Activated gamma-delta T cell treated with Interleukin-2 at 50 U/mL for 16 hours (primary cell): ENCODE results near the gene OTOF.

Experiments
- DNase-seq: peaks from one replicate; pipeline ENCODE4 v3.0.0-alpha.2; 2020

The OTOF gene

DNA sequence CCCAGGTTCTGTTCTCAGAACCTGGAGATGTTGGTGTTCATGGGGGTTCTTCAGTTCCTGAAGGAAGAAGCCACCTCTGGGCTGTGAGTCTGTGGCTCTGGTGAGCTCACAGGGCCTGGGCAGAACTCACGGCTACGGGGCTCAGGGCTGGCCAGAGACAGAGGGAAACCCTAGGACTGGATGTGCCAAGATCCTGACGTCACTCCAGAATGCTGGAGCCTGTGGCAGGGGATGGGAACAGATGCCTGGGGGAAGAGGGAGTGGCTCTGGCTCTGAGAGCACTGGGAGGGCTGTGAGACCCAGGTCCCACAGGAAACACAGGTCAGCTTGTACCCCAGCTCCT lies at the start of gene OTOF:
OTOF (minus strand) TSS at position 214 of the 343 bp plus-strand sequence.
- no peak for DNase-seq

DNA sequence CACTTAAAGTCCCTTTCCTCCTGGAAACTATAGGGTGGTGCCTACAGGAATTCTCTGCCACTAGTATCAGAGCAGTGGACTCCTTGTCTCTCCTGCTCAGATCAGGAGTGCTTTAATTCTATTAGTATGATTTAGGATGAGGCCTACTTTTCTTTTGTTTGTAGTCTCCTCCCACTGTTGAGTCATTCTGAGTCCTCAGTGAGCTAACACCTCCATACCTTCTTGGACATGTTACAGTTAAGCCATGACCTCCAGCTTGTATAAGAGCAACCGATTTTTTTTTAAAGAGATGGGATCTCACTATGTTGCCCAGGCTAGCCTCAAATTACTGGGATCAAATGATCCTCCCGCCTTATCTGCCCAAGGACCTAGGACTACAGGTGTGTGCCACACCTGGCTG lies 48.7 kb upstream of the OTOF start:
- no peak for DNase-seq

DNA sequence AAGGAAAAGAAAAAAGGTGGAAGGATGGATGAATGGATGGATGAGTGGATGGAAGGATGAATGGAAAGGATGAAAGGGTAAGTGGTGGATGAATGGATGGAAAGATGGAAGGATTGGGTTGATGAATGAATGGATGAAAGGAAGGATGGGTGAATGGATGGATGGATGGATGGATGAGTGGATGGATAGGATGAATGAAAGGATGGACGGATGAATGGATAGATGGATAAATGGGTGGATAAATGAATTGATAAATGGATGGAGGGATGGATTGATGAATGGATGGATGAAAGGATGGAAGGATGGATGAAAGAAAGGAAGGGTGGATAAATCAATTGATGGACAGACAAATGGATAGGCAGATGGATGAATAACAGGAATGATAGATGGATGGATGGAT lies 48.2 kb upstream of the OTOF start:
- DNase-seq: no peak

DNA sequence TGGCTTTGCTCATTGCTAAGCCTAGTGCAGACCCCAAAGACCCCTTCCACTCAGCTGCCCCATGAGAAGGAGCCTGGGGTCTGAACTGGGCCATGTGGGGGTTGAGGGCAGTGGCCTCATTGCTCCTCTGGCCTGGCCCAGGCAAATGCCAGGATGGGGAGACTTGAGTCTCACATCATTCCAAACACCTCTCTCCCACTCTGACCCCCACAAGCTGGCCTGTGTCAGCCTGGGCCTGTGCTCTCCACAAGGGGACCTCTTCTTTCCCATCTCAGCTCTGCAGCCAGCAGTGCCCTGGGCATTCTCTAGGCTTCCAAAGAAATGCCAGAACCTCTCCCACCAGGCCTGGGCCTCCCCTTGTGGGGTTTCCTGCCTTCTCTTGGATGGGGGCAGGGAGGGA lies 45.8 kb upstream of the OTOF start:
- no peak for DNase-seq

DNA sequence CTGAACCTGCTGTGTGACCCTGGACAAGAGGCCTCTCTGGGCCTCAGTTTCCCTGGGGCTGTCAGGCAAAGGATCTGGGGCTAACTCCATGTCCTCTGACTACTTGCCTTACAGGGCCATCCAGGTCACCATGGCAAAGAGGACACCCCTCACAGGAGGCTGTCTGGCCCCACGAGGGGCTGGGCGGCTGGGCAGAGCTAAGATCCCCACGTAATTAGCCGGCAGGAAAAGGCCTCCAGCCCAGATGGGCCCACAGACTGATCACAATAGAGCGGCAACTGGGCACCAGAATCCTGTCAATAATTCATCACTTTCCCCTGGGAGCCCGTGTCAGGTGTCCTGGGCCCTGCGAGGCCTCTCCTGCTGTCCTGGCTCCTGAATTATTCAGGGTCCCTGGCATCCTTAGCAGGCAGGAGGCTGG lies 44.8 kb upstream of the OTOF start:
- no peak for DNase-seq

DNA sequence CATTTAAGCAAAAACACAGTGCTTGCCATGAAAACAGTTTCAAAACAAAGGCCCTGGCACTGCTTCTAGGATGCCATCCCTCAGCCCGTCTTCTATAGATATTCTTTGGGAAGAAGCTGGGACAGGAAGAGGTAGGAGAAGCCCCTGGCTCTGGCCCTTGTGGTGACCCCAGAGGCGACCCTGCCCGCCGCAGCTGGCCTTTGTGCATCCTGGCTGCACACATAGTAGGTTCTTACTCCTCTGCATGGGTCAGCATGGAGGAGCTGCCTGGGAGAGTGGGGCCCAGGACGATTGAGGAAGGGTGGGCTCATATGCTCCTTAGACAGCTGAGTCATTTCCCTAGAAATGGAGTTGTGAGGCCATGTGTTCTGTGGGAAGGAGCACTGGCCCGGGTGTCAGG lies 44.4 kb upstream of the OTOF start:
- DNase-seq: no peak

DNA sequence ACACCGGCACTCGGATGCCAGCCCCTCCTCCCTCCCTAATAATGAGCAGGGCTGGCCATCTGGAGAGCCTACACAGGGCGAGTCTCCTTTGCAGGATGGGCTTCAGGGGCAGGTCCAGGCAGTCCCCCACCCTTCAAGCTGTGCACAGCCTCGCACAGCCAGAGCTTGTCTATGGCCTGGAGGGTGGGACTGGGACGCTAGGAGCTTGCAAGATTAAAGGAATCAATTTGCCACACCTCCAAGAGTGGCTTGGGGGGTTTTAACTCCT lies 43.9 kb upstream of the OTOF start:
- no peak for DNase-seq

DNA sequence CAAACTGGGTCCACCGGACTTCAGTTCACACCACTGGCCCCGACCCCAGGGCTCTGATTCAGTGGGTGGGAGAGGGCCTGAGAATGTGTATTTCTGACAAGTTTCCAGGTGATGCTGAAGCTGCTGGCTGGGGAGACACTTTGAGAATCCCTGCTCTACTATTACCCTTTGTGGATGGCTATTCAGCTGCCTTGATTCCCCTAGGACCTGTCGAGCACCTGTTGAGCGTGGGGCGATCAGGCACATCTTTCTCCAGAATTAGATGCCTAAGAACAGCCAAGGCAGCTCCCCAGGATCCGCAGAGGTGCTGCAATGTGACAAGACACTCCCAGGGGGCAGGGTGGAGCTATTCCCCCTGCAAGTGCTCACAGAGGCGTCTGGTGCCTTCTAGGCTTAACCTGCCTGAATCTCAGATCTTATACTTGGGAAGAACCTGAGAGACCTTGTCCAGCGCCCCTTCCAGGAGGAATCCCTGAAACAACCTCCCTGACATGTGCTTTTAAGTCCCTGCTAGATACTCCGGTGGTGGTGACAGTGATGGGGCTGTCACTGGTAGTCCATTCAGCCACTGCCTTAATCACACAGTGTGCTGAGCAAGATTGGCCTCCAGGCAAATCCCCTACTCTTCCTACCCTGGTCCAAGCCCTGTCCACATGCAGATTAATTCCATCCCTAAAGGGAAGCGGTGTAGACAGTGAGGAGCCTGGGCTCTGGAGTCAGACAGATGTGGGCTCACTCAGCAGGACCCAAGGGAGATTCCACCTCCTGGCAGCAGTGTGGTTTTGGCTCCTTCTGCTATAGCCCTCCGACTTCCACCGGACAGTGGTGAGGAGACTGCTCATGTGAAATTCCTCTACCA lies 43.4 kb upstream of the OTOF start:
- DNase-seq: no peak

DNA sequence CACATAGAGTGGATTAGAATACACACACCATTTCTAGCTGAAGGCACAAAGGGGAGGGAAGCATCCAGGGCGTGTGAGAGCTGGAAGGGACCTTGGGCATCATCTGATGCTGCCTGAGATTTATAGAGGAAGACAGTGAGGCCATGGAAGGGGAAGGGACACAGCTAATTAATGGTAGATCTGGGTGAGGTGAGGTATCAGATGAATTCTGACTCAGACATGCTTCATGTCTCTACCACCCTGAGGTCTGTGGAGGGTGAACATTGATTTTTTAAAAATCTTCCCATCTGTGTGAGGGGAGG lies 42.2 kb upstream of the OTOF start:
- DNase-seq: no peak

DNA sequence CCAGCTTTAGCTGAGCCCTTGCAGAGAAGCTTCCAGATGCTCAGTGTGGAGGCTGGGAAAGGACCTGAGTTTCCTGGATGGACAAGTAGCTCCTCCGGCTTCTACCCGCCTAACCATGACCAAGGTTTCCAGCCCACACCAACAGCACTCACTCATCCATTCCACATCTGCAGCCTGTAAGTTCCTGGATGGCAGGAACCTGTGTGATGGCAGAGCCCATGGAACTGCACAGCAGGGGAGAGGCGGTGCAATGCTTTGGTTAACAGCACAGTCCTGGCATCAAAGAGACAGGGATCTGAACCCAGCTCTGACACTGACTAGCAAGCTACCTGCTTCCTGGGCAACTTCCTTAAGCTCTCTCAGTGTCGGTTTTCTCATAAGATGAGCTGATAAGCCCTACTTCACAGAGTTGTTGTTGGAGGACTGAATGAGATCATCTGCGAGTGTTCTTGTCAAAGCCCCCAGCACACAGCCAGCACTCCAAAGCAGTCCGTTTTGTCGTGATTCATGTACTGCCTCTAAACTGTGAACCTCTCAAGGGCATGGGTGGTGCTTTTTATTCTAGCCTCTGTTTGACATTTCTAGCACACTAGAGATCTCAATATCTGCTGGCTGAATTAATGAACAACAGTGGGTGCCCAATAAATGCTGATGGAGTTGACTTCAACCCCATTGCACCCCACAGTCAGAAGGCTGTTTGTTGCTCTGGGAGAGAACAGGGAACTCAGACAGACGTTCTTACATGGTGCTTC lies 41.6 kb upstream of the OTOF start:
- DNase-seq: no peak

DNA sequence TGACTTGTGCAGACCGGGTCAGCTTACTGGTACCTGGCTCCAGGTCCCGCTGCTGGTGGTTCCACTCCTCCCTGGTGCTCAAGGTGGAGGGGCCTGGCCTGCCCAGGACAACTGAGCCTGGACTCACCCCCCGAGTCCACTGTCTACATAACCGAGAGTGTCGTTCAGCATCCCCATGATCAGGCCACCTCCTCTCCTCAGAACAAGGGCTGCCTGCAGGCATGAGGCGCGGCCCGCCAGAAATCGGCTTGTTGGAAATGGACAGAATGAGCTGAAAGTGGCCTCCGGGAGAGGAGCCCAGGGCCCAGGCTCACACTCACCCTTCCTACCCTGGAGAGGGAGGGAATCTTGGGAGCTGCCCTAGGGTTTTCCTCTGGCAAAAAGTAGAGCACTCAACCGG lies 38.9 kb upstream of the OTOF start:
- no peak for DNase-seq

DNA sequence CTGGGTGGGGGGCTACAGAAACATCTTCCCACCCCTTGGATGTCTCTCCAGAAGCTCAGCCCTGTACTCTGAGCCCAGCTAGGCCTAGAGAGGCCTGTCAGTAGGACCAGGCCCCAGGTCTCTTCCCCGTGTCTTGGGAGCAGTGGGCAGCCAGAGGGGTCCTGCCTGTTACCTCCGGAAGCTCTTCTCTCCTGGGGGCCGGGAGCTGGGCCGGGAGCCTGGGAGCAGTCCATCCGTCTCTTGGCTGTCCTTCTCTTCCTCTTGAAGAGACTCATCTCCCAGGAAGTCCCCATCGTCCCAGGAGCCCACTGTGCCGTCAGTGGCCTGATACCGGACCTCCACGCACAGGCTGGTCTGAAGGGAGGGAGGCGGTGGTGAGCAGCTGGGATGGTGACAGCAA lies 38.3 kb upstream of the OTOF start:
- DNase-seq: no peak

DNA sequence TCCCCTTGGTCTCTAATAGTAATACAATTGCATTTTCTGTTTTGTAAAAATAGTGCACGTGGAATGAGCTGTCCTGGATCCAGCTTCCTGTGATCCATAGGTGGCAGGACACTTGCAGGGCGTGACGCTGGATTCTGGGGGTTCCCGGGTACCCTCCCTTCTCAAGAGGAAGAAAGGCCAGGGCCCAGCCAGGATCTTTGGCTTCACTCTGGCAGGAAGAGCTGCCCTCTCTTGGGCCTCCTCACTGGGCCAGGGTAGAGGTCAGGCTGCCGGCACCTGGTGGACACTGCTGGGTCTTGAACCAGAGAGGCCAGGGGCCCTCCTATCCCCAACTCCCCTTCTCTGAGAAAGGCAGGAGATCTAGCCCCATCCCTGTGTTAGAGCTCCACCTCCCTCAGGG lies 37.8 kb upstream of the OTOF start:
- no peak for DNase-seq

DNA sequence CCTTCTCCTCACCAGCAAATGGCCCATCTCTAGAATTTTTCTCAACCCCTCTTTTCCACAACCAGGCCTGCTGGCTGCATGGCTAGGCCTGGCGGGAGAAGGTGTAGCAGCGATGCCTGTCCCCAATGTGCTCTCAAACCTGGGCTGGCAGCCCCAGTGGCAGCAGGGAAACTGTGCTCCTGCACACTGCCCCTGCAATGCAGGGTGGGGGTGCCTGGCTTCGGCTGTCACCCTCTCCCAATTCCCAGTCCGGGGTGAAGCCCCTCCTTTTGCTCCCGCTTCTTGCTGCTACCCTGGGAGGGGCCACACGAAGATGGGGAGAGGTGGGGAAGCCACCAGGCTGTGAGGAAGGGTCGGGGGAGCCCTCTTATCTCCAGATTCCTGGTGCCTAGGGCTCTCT lies 36.1 kb upstream of the OTOF start:
- no peak for DNase-seq

DNA sequence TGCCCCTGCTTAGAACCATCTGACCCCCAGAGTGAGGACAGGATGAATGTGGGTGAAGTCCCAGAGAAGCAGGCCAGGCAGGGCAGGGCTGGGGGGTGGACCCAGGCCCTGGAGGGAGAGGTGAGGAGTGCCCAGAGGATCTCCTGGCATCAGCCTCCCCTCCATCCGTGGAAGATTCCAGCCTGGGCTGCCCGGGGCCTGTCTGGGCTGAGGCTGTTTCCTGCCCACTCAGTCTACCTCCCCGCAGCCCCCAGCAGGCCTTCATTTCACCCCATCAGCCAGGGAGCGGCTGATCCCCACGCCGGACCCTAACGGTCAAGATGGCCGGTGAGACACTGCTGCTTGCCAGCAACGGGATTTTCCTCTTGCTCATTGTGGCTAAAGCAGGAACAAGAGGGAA lies 35.3 kb upstream of the OTOF start:
- DNase-seq: no peak

DNA sequence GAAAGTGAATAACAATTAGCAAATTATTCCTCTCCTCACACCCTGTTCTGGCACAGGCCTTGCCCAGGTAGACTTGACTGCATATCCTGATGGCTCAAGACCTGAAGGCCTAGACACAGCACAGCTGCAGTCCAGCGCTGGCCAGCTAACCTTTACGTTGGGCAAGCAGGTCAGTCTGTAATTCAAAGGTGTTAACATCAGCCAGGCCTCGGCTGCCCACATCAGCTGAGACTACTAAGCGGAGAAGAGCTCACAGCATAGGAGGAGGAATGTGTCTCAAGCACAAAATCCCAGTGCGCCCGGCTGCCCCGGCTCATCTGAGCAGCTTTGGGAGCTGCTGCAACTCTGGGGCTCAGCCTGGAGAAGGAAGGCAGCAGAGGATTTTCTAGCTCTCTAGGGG lies 33.5 kb upstream of the OTOF start:
- no peak for DNase-seq

DNA sequence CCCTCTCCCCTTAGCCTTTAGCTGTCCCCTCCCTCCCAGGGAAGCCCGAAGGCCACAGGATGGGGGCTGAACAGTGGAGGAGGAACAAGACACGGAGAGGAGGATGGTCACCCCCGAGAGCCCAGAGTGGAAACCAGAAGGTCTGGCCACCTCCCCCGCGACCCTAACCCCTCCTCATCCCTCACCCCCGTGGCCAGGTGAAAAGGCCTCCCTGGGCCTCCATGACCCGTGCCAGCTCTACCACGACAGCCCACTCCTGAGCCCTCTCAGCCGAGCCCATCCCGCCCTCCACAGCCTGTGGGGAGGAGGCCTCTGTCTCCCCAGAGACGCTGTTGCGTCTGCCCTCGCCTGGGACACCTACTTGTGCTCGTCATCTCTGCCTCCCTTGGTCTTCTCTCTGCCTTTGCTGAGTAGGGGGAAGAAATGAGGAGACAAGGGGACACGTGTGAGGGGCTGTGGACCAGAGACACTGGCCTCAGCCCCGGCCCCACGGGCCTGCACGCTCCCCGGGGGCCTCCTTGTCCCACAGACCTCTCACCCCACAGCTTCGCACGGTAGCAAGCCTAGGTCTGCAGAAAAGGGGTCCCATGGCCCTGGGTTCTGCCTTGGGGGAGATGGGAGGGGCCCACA lies 32.5 kb upstream of the OTOF start:
- no peak for DNase-seq

DNA sequence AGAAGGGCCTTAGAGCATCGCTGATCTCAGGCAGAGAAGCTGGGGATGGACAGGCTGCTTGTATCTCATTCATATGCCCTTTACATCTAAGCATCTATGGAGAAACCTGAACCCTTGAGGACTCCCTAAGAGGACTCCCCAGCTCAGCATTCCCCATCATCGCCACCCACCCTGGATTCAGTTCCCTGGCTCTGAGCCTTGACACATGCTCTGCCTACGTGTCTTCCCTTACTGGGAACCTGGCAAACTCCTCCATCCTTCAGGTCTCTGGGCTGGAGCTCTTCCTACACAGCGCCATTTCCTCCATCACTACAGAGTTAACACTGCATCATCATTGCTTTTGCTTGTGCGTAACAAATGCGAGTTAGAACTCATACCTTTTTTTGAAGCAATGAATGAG lies 31.2 kb upstream of the OTOF start:
- DNase-seq: no peak

DNA sequence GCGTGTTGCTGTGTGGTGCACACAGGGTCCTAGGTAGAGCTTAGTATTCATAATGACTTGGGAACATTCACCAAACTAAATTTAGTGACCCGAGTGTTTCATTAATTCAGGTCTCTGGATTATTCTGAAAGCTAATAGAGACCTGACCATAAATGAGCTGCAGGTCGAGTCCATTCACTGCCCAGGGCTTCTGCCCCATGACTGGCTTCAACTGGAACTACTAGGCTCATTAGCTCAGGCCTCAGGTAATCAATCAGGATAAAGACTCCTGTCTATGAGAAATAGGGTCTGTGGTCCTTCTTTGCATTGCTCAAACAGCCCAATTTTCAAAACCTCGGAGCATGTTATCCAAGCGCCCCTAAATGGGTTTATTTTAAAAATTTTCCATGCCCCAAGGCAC lies 30.0 kb upstream of the OTOF start:
- DNase-seq: no peak

DNA sequence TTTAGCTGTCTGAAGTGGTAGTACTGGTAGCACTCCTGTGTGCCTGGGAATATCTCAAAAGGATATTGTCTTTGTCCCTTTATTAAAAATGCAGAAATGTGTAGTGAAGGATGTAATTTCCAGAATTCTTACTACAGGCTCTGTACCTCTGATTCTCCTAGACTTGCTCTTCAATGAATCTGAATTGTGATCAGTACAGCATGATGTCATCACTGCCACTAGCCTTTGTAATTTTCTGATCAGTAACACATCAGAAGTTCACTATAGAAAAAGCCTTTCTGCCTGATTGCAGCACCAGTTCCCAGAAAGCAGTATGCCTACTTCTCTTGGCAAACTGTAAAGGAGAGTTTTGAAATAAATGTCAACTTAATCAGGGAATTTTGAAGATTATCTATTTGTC lies 29.2 kb upstream of the OTOF start:
- DNase-seq: no peak

DNA sequence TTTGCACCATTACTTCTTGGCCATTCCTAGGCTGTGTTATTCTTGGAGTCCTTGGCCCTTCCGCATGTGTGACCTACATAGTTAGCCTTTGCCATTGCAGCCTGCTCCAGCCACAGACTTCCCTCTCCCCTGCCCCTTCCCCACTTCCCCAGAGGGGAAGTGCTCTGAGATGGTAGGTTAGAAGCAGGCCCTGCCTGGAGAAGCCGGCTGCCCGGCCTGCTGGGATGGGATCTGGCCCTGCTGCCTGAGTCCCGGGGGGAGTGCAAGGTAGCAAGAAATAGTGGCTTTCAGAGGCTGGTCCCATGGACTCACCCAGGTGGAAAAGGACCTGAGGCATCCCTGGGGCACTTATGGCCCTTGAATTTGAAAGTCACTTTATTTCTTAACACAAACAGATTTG lies 28.4 kb upstream of the OTOF start:
- no peak for DNase-seq

DNA sequence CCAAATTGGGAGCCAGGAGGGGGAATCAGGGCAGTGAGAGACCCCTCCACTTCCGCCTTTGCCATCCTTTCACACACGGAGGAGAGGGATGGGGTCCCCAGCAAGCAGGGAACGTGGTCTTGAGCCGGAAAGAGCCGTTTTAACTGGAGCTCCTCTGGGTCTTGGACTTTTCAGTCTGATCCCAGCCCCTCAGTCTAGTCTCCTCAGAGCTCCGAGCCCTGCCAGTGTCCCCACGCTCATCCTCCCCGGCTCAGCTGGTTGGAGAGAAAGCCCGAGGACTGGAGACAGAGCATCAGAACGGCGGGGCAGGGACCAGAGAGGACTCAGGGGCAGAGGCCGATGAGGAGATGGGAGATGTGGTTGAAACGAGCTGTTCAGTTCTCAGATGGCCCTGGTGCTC lies 26.1 kb upstream of the OTOF start:
- DNase-seq: no peak

DNA sequence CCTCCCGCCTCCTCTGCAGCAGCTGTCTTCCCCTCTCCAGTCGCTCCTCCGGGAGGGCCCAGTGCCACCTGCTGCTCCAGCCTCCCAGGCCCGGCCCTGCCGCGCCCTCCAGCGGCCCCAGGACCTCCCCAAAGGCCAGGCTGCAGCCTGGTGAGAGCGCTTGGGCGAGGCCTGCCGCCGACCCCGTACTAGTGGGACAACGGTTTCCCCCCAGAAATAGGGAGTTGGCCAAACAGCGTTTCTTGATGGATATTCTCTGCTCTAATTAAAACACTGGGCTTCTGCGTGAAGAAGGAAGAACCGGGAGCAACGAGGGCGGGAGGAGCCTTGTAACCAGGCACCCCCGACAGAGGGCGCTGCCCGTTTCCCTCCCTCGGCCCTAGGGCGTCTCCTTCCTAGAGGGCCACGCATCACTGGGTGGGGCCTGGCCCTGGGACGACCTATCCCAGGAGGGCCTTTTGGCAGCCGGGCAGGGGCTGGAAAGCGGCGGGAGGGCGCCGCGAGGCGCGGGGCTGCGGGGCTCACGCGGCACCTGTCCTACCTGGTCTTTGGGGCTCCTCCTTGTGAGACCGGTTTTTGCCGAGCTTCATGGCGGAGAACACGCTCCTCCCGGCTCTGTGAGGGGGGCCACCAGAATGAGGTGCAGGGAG lies 25.4 kb upstream of the OTOF start:
- DNase-seq: peak; percentile 63

DNA sequence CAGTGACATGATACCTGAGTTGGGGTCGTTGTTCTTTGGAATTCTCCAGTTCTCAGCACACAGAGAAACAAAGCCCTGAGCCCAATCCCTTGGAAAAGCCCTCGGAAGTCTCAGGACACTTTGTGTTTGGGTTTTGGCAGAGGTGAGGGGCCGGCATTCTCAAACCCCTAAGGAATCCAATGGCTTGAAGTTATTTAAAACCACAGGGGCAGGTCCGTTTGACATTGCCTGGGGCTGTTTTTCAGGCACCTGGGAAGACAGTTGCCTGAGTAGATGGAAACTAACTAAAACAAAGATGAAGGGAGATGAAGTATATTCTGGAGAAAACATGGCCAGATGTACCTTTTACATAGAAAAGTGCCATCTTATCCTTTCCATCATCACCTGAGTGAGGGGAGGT lies 22.5 kb upstream of the OTOF start:
- no peak for DNase-seq
